Measurements from ENCODE around the gene RAPGEF1.

RAPGEF1 gene

GRCh38 chr9:131580358-131580757 lies 159.5 kb downstream of the RAPGEF1 start:
- no peak overlapping the region for H3K4me3 ChIP-seq (ENCODE audit: low read depth, low read length)
- DNase-seq (ENCODE audit: low read depth, low spot score) = no peak
- ChIA-PET POLR2A (no interaction called here), CTCF (interaction anchor here (1.0 to 1.6 kb wide), 3 partner anchors 11 to 160 kb away, joined by 3 to 4 read pairs (median 3); partner anchors contain the start of gene RAPGEF1)
- no peak for TF ChIP-seq CTCF (IDR thresholded peaks at IDR 0.05; ENCODE audit: insufficient read depth, low read length, missing control alignments)

GRCh38 chr9:131579789-131580211 lies 160.1 kb downstream of the RAPGEF1 start:
- ChIA-PET CTCF (interaction anchor here (1.0 to 1.7 kb wide), 3 partner anchors 12 to 160 kb away, joined by 3 to 7 read pairs (median 4); partner anchors contain the start of gene RAPGEF1), POLR2A (no interaction called here)
- no peak overlapping the region for H3K4me3 ChIP-seq (ENCODE audit: low read depth, low read length)
- no peak for DNase-seq (ENCODE audit: low read depth, low spot score)
- TF ChIP-seq CTCF (IDR thresholded peaks at IDR 0.05; ENCODE audit: insufficient read depth, low read length, missing control alignments) = no peak

- CTCF ChIA-PET = interaction anchor here (1.0 to 1.7 kb wide), 4 partner anchors 12 to 168 kb away, joined by 3 to 7 read pairs (median 4); partner anchors contain the start of gene RAPGEF1
- no peak overlapping the region for H3K4me3 ChIP-seq (ENCODE audit: low read depth, low read length)
- DNase-seq (ENCODE audit: low read depth, low spot score) = no peak
- no peak for TF ChIP-seq CTCF (IDR thresholded peaks at IDR 0.05; ENCODE audit: insufficient read depth, low read length, missing control alignments)
- POLR2A ChIA-PET = no interaction called here
Measured at GRCh38 chr9:131578731-131579504, 161.0 kb downstream of the RAPGEF1 start.

- ChIA-PET CTCF (interaction anchor here (0.8 to 1.7 kb wide), 4 partner anchors 12 to 169 kb away, joined by 3 to 7 read pairs (median 4); partner anchors contain the start of gene RAPGEF1), POLR2A (no interaction called here)
- DNase-seq (ENCODE audit: low read depth, low spot score) = no peak
- no peak overlapping the region for H3K4me3 ChIP-seq (ENCODE audit: low read depth, low read length)
- no peak for TF ChIP-seq CTCF (IDR thresholded peaks at IDR 0.05; ENCODE audit: insufficient read depth, low read length, missing control alignments)
Measured at GRCh38 chr9:131578021-131578420, 161.9 kb downstream of the RAPGEF1 start.

- TF ChIP-seq CTCF (IDR thresholded peaks at IDR 0.05; ENCODE audit: insufficient read depth, low read length, missing control alignments) = no peak
- no peak overlapping the region for H3K4me3 ChIP-seq (ENCODE audit: low read depth, low read length)
- ChIA-PET CTCF (interaction anchor here (0.8 to 1.0 kb wide), 2 partner anchors 11 to 162 kb away, joined by 3 read pairs; no protein-coding TSS in a partner anchor), POLR2A (interaction anchor here (0.6 kb wide), 1 partner anchor 30 kb away, joined by 3 read pairs; no protein-coding TSS in a partner anchor)
- DNase-seq (ENCODE audit: low read depth, low spot score) = no peak
Measured at GRCh38 chr9:131577005-131578000, 162.6 kb downstream of the RAPGEF1 start.
